Kidney epithelial cell (primary cell): ENCODE results near the gene PIP5KL1. TPM values are rescaled to one million over a fixed set of nuclear protein-coding genes. Genes with fewer than 3 reads are reported as not detected.
"Not testable (repeated sequence)": the region's sequence is repeated elsewhere in the genome, so short reads cannot be mapped to it uniquely, and the experiment has no call there.

Experiments used
- DNase-seq: peaks from one replicate; pipeline ENCODE4 v3.0.0-alpha.2; 2010; ENCODE audit warnings: low read depth
- H3K27me3 ChIP-seq: 2 replicates; pipeline ENCODE4 v1.6.0; 2011; ENCODE audit warnings: low read length; ENCODE audit not compliant: control insufficient read depth, insufficient read depth
- H3K36me3 ChIP-seq: 2 replicates; pipeline ENCODE4 v1.5.1; 2011; ENCODE audit warnings: low read length; ENCODE audit not compliant: control insufficient read depth, insufficient read depth
- H3K4me3 ChIP-seq: 2 replicates; pipeline ENCODE4 v1.5.1; 2011; ENCODE audit warnings: low read depth, mild to moderate bottlenecking, control low read depth, low read length
- CTCF ChIP-seq: IDR thresholded peaks from 2 replicates; pipeline ENCODE4 v1.5.1; 2011; ENCODE audit warnings: mild to moderate bottlenecking, moderate library complexity, low read length, control low read depth, inconsistent platforms; ENCODE audit not compliant: insufficient read depth, poor library complexity, severe bottlenecking
- total RNA-seq: library from RNA; depleted of rRNA; stranded (reverse); fragments of >200 nt; gene quantifications from 2 replicates; pipeline ENCODE4 v1.2.3, GENCODE V29; 2015

Gene PIP5KL1
- total RNA-seq, 1 donor from 2014 or later = 3.6 TPM

DNA sequence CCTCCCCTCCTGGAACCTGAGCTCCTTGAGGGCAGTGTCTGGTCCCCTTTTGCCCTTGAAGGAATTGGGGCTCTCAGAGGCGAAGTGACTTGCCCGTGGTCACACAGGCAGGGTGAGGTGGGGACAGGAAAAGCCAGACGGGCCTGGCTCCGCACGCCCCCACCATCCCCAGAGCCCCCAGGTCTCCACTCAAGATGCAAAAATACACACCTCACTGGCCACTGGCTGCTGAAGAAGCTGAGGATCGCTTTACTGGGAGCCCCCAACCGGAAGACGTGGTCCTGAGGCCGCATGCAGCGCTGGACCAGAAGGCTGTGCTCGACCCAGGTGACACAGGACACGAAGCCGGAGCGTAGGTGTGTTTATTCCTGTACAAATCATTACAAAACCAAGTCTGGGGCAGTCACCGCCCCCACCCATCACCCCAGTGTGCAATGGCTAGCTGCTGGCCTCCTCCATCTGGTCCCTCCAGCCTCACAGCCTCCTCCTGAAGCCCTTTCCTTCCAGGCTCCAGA lies 45.5 kb downstream of the PIP5KL1 start:
- DNase-seq = no peak
- no peak for TF ChIP-seq CTCF
- no peaks in the 10 kb centered on the region for H3K27me3 ChIP-seq

GRCh38 chr9:127884427-127884911 lies 46.1 kb downstream of the PIP5KL1 start:
- H3K36me3 ChIP-seq = no peaks in the 10 kb centered on the region
- no peak overlapping the region for H3K4me3 ChIP-seq
- no peaks in the 10 kb centered on the region for H3K27me3 ChIP-seq
- no peak for DNase-seq
- TF ChIP-seq CTCF = no peak

More for the DNA sequence above, 45.5 kb downstream of the PIP5KL1 start:
- H3K36me3 ChIP-seq = no peaks in the 10 kb centered on the region
- no peak overlapping the region for H3K4me3 ChIP-seq

DNA sequence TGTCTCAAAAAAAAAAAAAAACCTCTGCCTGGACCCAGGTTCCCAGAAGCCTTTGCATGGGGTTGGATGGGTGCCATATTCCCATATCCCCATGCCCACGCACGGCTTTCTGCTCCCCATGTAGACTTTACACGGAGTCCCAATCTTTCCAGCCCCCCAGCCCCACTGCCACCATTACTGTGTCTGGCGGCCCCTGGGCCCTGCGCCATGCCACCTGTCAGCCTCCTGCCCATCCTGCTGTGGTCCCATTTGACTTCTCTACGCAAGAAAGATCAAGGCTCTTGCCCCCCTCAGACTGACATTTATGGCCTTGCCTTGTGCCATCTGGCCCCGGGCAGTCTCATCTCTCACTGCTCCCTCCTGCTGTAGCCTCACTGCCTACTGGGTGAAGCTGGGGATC lies 46.6 kb downstream of the PIP5KL1 start:
- no peaks in the 10 kb centered on the region for H3K36me3 ChIP-seq
- no peak for TF ChIP-seq CTCF
- no peak overlapping the region for H3K4me3 ChIP-seq
- H3K27me3 ChIP-seq = no peaks in the 10 kb centered on the region
- no peak for DNase-seq

GRCh38 chr9:127881715-127882114 lies 48.9 kb downstream of the PIP5KL1 start:
- DNase-seq, H3K4me3 ChIP-seq, H3K36me3 ChIP-seq, H3K27me3 ChIP-seq: not testable (repeated sequence)

GRCh38 chr9:127880143-127880542 lies 50.4 kb downstream of the PIP5KL1 start:
- Histone ChIP-seq H3K4me3 (no peak overlapping the region), H3K36me3 (no peaks in the 10 kb centered on the region), H3K27me3 (no peaks in the 10 kb centered on the region)
- DNase-seq = no peak
- no peak for TF ChIP-seq CTCF

DNA sequence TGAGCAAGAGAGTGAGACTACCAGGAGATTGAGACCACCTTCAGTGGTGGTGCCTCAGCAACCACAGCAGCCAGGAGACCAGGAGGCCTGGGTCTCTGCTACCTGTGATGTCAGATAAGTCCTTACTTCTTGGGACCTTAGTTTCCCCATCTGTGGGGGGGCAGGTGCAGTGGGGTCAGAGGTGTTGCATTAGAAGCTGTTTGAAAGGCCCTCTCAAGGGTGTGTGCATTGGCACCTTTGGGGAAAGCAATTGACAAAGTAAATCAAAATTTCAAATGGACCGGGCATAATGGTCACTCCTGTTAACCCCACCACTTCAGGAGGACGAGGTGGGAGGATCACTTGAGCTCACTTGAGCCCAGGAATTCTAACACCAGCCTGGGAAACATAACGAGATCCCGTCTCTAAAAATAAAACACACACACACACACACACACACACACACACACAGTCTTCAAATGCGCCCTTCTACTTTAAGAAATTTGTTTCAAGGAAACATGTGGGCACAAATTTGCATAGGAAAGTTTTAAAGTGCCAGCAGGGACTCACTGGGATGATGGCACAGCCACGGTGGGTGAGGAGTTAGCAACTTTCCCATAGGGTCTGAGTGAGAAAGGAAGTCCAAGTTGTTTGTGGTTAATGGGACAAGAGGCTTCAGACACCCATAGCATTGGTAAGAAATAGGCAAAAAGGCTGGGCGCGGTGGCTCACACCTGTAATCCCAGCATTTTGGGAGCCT lies 51.8 kb downstream of the PIP5KL1 start:
- DNase-seq = no peak
- Histone ChIP-seq H3K36me3 (no peaks in the 10 kb centered on the region), H3K4me3 (no peak overlapping the region), H3K27me3 (no peaks in the 10 kb centered on the region)
- no peak for TF ChIP-seq CTCF
